WTC11 (cell line): ENCODE results near the gene DNAH8. TPM values are rescaled to one million over a fixed set of nuclear protein-coding genes. Genes with fewer than 3 reads are reported as not detected.

ENCODE experiments used
- ATAC-seq: fragments of 200-7000 bp; cut with Tn5 transposase; 2 replicates; pipeline ENCODE4 v1.10.0; 2021; ENCODE audit warnings: mild to moderate bottlenecking, moderate library complexity
- CTCF ChIA-PET: fragments of 300-600 bp; sonication (Branson Sonifier 250); formaldehyde crosslinking; loops from one replicate; lab custom pipeline; 2021; ENCODE audit warnings: antibody characterized with exemption; lab: Charles Lee
- POLR2A ChIA-PET: fragments of 350-600 bp; sonication (Branson Sonifier 250); formaldehyde crosslinking; loops from one replicate; lab custom pipeline; 2021; ENCODE audit warnings: antibody characterized with exemption; lab: Charles Lee
- DNase-seq: peaks from one replicate; pipeline ENCODE4 v3.0.0; 2021; ENCODE audit warnings: low spot score
- H3K27ac Mint-ChIP-seq: 2 replicates; pipeline ENCODE4 v1.8.0; 2021; ENCODE audit warnings: mixed read lengths
- H3K27me3 Mint-ChIP-seq: 2 replicates; pipeline ENCODE4 v1.8.0; 2021; ENCODE audit warnings: low read depth, mild to moderate bottlenecking, moderate library complexity, mixed read lengths
- H3K36me3 Mint-ChIP-seq: 2 replicates; pipeline ENCODE4 v1.8.0; 2021; ENCODE audit warnings: mixed read lengths
- H3K4me1 Mint-ChIP-seq: 2 replicates; pipeline ENCODE4 v1.8.0; 2022; ENCODE audit warnings: mixed read lengths
- H3K4me3 Mint-ChIP-seq: 2 replicates; pipeline ENCODE4 v1.8.0; 2021; ENCODE audit warnings: mild to moderate bottlenecking, moderate library complexity, mixed read lengths
- H3K9me3 Mint-ChIP-seq: 2 replicates; pipeline ENCODE4 v1.8.0; 2021; ENCODE audit warnings: mixed read lengths
- AR ChIP-seq: fragments of 250-450 bp; sonication (Bioruptor Pico); IDR thresholded peaks from 2 replicates; pipeline ENCODE4 v1.9.0; 2021; ENCODE audit warnings: mild to moderate bottlenecking
- ATF1 ChIP-seq: sonication (generic); formaldehyde crosslinking; IDR thresholded peaks from 2 replicates; pipeline ENCODE4 v1.8.1; 2023; ENCODE audit warnings: mild to moderate bottlenecking, moderate library complexity, missing genetic modification reagents
- ATF2 ChIP-seq: sonication (generic); formaldehyde crosslinking; IDR thresholded peaks from 2 replicates; pipeline ENCODE4 v1.8.1; 2022; ENCODE audit warnings: low read depth, missing genetic modification reagents, borderline replicate concordance
- GRHL2 ChIP-seq: fragments of 250-450 bp; sonication (Bioruptor Pico); IDR thresholded peaks from 2 replicates; pipeline ENCODE4 v1.8.0; 2022; ENCODE audit warnings: mild to moderate bottlenecking, moderate library complexity; ENCODE audit not compliant: insufficient replicate concordance, severe bottlenecking
- HMGA2 ChIP-seq: fragments of 250-450 bp; sonication (Bioruptor Pico); IDR thresholded peaks from 2 replicates; pipeline ENCODE4 v1.4.0; 2021; ENCODE audit warnings: mild to moderate bottlenecking, moderate library complexity
- JAZF1 ChIP-seq: fragments of 250-450 bp; sonication (Bioruptor Pico); IDR thresholded peaks from 2 replicates; pipeline ENCODE4 v1.9.0; 2021; ENCODE audit warnings: moderate library complexity, mild to moderate bottlenecking, inconsistent platforms
- JUN ChIP-seq: sonication (generic); formaldehyde crosslinking; IDR thresholded peaks from 2 replicates; pipeline ENCODE4 v1.8.0; 2023; ENCODE audit warnings: mild to moderate bottlenecking, missing genetic modification reagents
- MAX ChIP-seq: sonication (generic); formaldehyde crosslinking; IDR thresholded peaks from 2 replicates; pipeline ENCODE4 v1.8.0; 2022; ENCODE audit warnings: mild to moderate bottlenecking, missing genetic modification reagents
- MXD4 ChIP-seq: fragments of 250-450 bp; sonication (Bioruptor Pico); IDR thresholded peaks from 2 replicates; pipeline ENCODE4 v1.8.0; 2021; ENCODE audit warnings: mild to moderate bottlenecking, moderate library complexity, borderline replicate concordance
- NFYB ChIP-seq: sonication (generic); formaldehyde crosslinking; conservative IDR thresholded peaks from 2 replicates; pipeline ENCODE4 v1.8.0; 2022; ENCODE audit warnings: low read depth, missing genetic modification reagents
- NR1H2 ChIP-seq: sonication (generic); formaldehyde crosslinking; IDR thresholded peaks from 2 replicates; pipeline ENCODE4 v1.9.0; 2021; ENCODE audit warnings: mild to moderate bottlenecking, moderate library complexity, missing genetic modification reagents
- PRRX2 ChIP-seq: fragments of 250-450 bp; sonication (Bioruptor Pico); IDR thresholded peaks from 2 replicates; pipeline ENCODE4 v1.8.0; 2021; ENCODE audit warnings: mild to moderate bottlenecking
- RELA ChIP-seq: sonication (generic); formaldehyde crosslinking; IDR thresholded peaks from 2 replicates; pipeline ENCODE4 v1.8.1; 2022; ENCODE audit warnings: missing genetic modification reagents, mild to moderate bottlenecking, borderline replicate concordance
- RORB ChIP-seq: fragments of 250-450 bp; sonication (Bioruptor Pico); IDR thresholded peaks from 2 replicates; pipeline ENCODE4 v1.9.0; 2021; ENCODE audit warnings: mild to moderate bottlenecking
- ZNF138 ChIP-seq: sonication (generic); formaldehyde crosslinking; conservative IDR thresholded peaks from 2 replicates; pipeline ENCODE4 v1.8.1; 2022; ENCODE audit warnings: mild to moderate bottlenecking, moderate library complexity, missing genetic modification reagents
- ZNF232 ChIP-seq: sonication (generic); formaldehyde crosslinking; IDR thresholded peaks from 2 replicates; pipeline ENCODE4 v1.8.0; 2022; ENCODE audit warnings: mild to moderate bottlenecking, missing genetic modification reagents
- ZNF263 ChIP-seq: sonication (generic); formaldehyde crosslinking; IDR thresholded peaks from 2 replicates; pipeline ENCODE4 v1.8.1; 2022; ENCODE audit warnings: low read depth, mild to moderate bottlenecking, moderate library complexity, missing genetic modification reagents
- ZNF317 ChIP-seq: sonication (generic); formaldehyde crosslinking; IDR thresholded peaks from 2 replicates; pipeline ENCODE4 v1.8.1; 2023; ENCODE audit warnings: low read depth, mild to moderate bottlenecking, moderate library complexity, missing genetic modification reagents, borderline replicate concordance
- ZNF671 ChIP-seq: fragments of 250-450 bp; sonication (Bioruptor Pico); IDR thresholded peaks from 2 replicates; pipeline ENCODE4 v1.8.0; 2021; ENCODE audit warnings: mild to moderate bottlenecking
- total RNA-seq: library from RNA; stranded (reverse); gene quantifications from 3 replicates; pipeline ENCODE4 v1.2.3, GENCODE V29; 2021
- TF ChIP-seq, protein P1 (sequence below): sonication (generic); formaldehyde crosslinking; IDR thresholded peaks from 2 replicates; pipeline ENCODE4 v1.8.0; 2022; ENCODE audit warnings: mild to moderate bottlenecking, missing genetic modification reagents
- TF ChIP-seq, protein P2 (sequence below): sonication (generic); formaldehyde crosslinking; conservative IDR thresholded peaks from 2 replicates; pipeline ENCODE4 v1.8.1; 2023; ENCODE audit warnings: mild to moderate bottlenecking, low read depth, missing genetic modification reagents, moderate library complexity
- TF ChIP-seq, protein P3 (sequence below): sonication (generic); formaldehyde crosslinking; conservative IDR thresholded peaks from 2 replicates; pipeline ENCODE4 v1.8.1; 2022; ENCODE audit warnings: mild to moderate bottlenecking, missing genetic modification reagents
- TF ChIP-seq, protein P4 (sequence below): fragments of 250-450 bp; sonication (Bioruptor Pico); conservative IDR thresholded peaks from 2 replicates; pipeline ENCODE4 v1.9.0; 2021; ENCODE audit warnings: mild to moderate bottlenecking

DNAH8 gene
- total RNA-seq, 1 experiment from 2014 or later: 0.02 TPM

- no peak for ATAC-seq
- ChIA-PET CTCF (no interaction called here), POLR2A (no interaction called here)
- no peak for DNase-seq
- H3K4me1 Mint-ChIP-seq: peaks cover 10% of the 10 kb centered on the region
- peaks cover 40% of the 10 kb centered on the region for H3K36me3 Mint-ChIP-seq
- H3K4me3 Mint-ChIP-seq: peak overlapping the region; percentile 93
- TF ChIP-seq ZNF138: no peak
- peaks cover 27% of the 10 kb centered on the region for H3K9me3 Mint-ChIP-seq
- no peak overlapping the region for H3K27ac Mint-ChIP-seq
- H3K27me3 Mint-ChIP-seq: peaks cover 13% of the 10 kb centered on the region
Observed at GRCh38 chr6:38701551-38701950, 13.6 kb upstream of the DNAH8 start.

DNA sequence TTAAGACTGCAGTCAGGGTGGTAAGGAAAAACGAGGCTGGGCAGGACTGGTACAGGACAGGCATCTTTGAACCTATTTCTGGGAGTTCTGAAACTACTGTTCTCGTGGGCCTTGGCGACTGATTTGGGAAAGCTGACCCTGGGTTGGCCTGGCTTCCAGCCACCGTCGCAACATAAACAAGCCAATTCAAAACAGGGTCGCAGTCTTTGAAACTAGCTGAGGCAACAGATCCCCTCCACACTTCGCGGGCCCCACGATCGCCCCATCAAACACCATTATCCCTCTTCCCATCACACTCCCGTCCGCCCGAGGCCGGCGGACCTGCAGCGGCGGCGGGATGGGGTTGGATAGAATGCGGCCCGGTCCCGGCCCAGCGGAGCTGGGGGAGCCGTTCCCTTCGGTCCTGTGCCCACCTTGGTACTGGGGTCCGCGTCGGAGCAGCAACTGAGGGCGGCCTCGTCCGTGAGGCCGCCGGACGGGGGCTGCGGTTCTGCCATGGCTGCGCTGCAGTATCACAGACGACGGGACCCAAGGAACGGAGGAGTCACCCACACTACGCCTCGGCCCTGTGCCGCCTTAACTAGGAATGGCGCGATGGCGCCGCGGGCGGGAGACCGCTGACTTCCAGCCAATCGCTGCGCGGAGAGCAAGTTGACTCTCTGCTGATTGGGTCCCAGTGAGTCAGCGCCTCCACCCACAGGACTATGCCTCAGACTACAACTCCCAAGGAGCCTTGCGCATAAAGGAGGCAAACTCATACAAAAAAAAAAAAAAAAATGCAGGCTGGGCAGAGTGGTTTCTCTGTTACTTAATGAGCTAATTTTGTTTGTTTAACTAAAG is 12.3 kb upstream of the DNAH8 start, which contains the start of gene GLO1:
TSS of gene GLO1 (minus strand) at position 588 of the 840 bp plus-strand sequence. CDS start at position 497, 91 bp downstream.
- ChIA-PET POLR2A (interaction anchor here (0.6 to 0.8 kb wide), 4 partner anchors 9 to 86 kb away, joined by 3 read pairs; no protein-coding TSS in a partner anchor), CTCF (interaction anchor here (0.6 to 1.3 kb wide), 2 partner anchors 70 to 385 kb away, joined by 3 to 6 read pairs; no protein-coding TSS in a partner anchor)
- Mint-ChIP-seq H3K4me3 (peak within 1 kb of the TSS; percentile 93), H3K27ac (peak within 1 kb of the TSS; percentile 93), H3K27me3 (peaks cover 17% of the 10 kb centered on the region), H3K36me3 (peaks cover 40% of the 10 kb centered on the region), H3K4me1 (peaks cover 10% of the 10 kb centered on the region), H3K9me3 (peaks cover 27% of the 10 kb centered on the region)
- DNase-seq (peak; percentile 96), ATAC-seq (peak; percentile 100)
- TF ChIP-seq, protein P1, sequence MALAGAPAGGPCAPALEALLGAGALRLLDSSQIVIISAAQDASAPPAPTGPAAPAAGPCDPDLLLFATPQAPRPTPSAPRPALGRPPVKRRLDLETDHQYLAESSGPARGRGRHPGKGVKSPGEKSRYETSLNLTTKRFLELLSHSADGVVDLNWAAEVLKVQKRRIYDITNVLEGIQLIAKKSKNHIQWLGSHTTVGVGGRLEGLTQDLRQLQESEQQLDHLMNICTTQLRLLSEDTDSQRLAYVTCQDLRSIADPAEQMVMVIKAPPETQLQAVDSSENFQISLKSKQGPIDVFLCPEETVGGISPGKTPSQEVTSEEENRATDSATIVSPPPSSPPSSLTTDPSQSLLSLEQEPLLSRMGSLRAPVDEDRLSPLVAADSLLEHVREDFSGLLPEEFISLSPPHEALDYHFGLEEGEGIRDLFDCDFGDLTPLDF (CRISPR knock-in tag): no peak
- no peak for TF ChIP-seq RORB (CRISPR knock-in tag)
- no peak for TF ChIP-seq ATF1 (CRISPR knock-in tag)
- TF ChIP-seq, protein P2, sequence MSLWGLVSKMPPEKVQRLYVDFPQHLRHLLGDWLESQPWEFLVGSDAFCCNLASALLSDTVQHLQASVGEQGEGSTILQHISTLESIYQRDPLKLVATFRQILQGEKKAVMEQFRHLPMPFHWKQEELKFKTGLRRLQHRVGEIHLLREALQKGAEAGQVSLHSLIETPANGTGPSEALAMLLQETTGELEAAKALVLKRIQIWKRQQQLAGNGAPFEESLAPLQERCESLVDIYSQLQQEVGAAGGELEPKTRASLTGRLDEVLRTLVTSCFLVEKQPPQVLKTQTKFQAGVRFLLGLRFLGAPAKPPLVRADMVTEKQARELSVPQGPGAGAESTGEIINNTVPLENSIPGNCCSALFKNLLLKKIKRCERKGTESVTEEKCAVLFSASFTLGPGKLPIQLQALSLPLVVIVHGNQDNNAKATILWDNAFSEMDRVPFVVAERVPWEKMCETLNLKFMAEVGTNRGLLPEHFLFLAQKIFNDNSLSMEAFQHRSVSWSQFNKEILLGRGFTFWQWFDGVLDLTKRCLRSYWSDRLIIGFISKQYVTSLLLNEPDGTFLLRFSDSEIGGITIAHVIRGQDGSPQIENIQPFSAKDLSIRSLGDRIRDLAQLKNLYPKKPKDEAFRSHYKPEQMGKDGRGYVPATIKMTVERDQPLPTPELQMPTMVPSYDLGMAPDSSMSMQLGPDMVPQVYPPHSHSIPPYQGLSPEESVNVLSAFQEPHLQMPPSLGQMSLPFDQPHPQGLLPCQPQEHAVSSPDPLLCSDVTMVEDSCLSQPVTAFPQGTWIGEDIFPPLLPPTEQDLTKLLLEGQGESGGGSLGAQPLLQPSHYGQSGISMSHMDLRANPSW (CRISPR knock-in tag): no peak
- TF ChIP-seq NR1H2 (CRISPR knock-in tag): no peak
- TF ChIP-seq ZNF232 (CRISPR knock-in tag): 0 out of 2 replicates have a peak, but pooled peaks have one; percentile 41
- no peak for TF ChIP-seq JAZF1 (CRISPR knock-in tag)
- no peak for TF ChIP-seq ZNF317 (CRISPR knock-in tag)
- TF ChIP-seq AR (CRISPR knock-in tag): no peak
- TF ChIP-seq JUN (CRISPR knock-in tag): peak; percentile 69; the same call in 1 of the 2 replicates
- TF ChIP-seq HMGA2 (CRISPR knock-in tag): no peak
- no peak for TF ChIP-seq PRRX2 (CRISPR knock-in tag)
- TF ChIP-seq GRHL2: no peak
- TF ChIP-seq MXD4 (CRISPR knock-in tag): no peak
- TF ChIP-seq, protein P3, sequence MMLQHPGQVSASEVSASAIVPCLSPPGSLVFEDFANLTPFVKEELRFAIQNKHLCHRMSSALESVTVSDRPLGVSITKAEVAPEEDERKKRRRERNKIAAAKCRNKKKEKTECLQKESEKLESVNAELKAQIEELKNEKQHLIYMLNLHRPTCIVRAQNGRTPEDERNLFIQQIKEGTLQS: no peak
- TF ChIP-seq ZNF263 (CRISPR knock-in tag): no peak
- TF ChIP-seq NFYB (CRISPR knock-in tag): peak; percentile 95
- TF ChIP-seq, protein P4, sequence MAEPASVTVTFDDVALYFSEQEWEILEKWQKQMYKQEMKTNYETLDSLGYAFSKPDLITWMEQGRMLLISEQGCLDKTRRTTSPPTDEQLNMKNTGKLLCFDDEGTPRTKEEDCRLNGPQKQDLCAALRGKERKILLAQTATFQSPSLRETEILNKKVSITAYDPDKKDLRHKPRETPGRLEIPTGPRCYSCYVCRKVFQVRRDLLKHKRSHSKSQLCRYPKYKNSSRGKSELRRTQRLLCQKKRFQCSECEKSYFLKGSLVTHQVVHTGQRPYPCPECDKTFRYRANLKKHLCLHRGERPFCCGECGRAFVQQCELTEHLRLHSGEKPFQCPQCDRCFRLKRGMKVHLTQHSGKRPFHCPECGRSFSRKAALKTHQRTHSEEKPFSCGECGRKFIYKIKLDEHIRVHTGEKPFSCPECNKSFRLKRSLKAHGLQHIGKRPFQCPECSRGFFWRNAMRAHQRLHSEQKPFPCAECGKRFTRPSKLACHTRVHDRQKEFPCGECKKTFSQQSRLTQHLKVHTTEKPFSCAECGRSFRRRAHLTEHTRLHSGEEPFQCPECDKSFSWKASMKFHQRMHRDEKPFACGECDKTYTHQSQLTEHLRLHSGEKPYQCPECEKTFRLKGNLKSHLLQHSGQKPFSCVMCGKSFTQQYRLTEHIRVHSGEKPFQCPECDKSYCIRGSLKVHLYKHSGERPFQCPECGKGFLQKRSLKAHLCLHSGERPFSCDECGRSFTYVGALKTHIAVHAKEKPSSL: no peak
- TF ChIP-seq MAX: peak; percentile 95
- 0 out of 2 replicates have a peak, but pooled peaks have one; percentile 35 for TF ChIP-seq ATF2
- TF ChIP-seq ZNF671: no peak
- TF ChIP-seq RELA (CRISPR knock-in tag): no peak
